Suprapubic skin (tissue), 4 donors: Measurements from ENCODE around the gene ARMC2.

Source experiments
- CTCF ChIP-seq, 2 donors: fragments of 200-600 bp in 1 of 2; fragments of 450-650 bp in 1 of 2; sonication (generic) in 1 of 2; IDR thresholded peaks; one replicate each; pipeline ENCODE4 v1.5.1; 2016 to 2019; ENCODE audit warnings: antibody characterized with exemption in 2 of 2, mild to moderate bottlenecking in 1 of 2, moderate library complexity in 1 of 2
- EP300 ChIP-seq: sonication (generic); formaldehyde crosslinking; IDR thresholded peaks from one replicate; pipeline ENCODE4 v1.6.1; 2017; ENCODE audit warnings: antibody characterized with exemption
- POLR2A ChIP-seq, 2 donors: fragments of 450-650 bp; IDR thresholded peaks; one replicate each; pipeline ENCODE4 v1.6.1; 2017; ENCODE audit warnings: antibody characterized with exemption in 2 of 2, mild to moderate bottlenecking in 2 of 2, moderate library complexity in 2 of 2
- POLR2AphosphoS5 ChIP-seq, 3 donors: sonication (generic); formaldehyde crosslinking; IDR thresholded peaks; one replicate each; pipeline ENCODE4 v1.6.1; 2017; ENCODE audit warnings: antibody characterized with exemption in 3 of 3

GRCh38 chr6:108872575-108872974, 24.4 kb downstream of the ARMC2 start:
- TF ChIP-seq POLR2AphosphoS5 (IDR thresholded peaks at IDR 0.05) (no peak), EP300 (no peak), CTCF (IDR thresholded peaks at IDR 0.05) (no peak), POLR2A (IDR thresholded peaks at IDR 0.05) (no peak)
